Measurements from ENCODE around the gene PRTFDC1. TPM values are rescaled to one million over a fixed set of nuclear protein-coding genes. Genes with fewer than 3 reads are reported as not detected.
"Not testable (repeated sequence)": the region's sequence is repeated elsewhere in the genome, so short reads cannot be mapped to it uniquely, and the experiment has no call there.

PRTFDC1 gene
- total RNA-seq, 1 experiment from 2014 or later = not detected

DNA sequence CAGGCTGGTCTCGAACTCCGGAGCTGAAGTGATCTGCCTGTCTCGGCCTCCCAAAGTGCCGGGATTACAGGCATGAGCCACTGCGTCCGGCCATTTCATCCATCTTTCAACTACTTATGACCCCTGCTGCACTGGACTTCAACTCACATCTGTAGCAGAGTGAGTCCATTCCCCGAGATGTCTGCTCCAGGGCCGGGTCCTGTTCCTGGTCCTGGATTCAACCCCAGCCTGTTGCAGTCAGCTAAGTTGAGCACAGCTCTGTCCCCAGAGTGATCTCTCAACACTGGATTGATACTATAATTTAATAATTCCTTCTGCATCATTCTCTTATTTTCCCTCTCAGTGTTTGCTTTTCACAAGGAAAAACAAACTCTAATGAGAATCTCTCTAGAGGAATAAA lies 25.8 kb downstream of the PRTFDC1 start (continued):
- no peak for TF ChIP-seq SRF (IDR thresholded peaks at IDR 0.05; ENCODE audit: low read depth)
- TF ChIP-seq, protein P1, sequence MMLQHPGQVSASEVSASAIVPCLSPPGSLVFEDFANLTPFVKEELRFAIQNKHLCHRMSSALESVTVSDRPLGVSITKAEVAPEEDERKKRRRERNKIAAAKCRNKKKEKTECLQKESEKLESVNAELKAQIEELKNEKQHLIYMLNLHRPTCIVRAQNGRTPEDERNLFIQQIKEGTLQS (IDR thresholded peaks at IDR 0.05) = no peak

- BruUV-seq (replicated peaks) = no TSS peak
- no peak overlapping the region for H3K9ac ChIP-seq (ENCODE audit: low read length)
- ATAC-seq (no peak), DNase-seq (ENCODE audit: low read depth, low spot score) (no peak)
- no peaks in the 10 kb centered on the region for H4K20me1 ChIP-seq (ENCODE audit: insufficient read depth)
- ChIA-PET RAD21 (ENCODE audit: low non-redundant PET in 1 of 2, low total read pairs in 2 of 2, uncharacterized antibody in 2 of 2, unreplicated experiment in 2 of 2) (no interaction called here), POLR2A (no interaction called here), CTCF (no interaction called here)
- no peaks in the 10 kb centered on the region for H3K36me3 ChIP-seq (ENCODE audit: control insufficient read depth in 1 of 2, insufficient read depth in 2 of 2, low read length in 2 of 2)
- no peaks in the 10 kb centered on the region for H3K9me3 ChIP-seq (ENCODE audit: control insufficient read depth in 1 of 2, insufficient read depth in 1 of 2, low read depth in 1 of 2, low read length in 2 of 2)
- no peaks in the 10 kb centered on the region for H3K79me2 ChIP-seq (ENCODE audit: insufficient read depth, low read length)
- H3K4me1 ChIP-seq (ENCODE audit: control insufficient read depth in 1 of 2, insufficient read depth in 2 of 2, low read length in 2 of 2) = peaks cover 6 to 12% of the 10 kb centered on the region in 2 experiments; a peak in 3 of 4 replicates
- intact Hi-C loops (cut with micrococcal nuclease) = no loop called here
- H2AFZ ChIP-seq (ENCODE audit: low read depth, low read length, poor library complexity, severe bottlenecking) = no peak overlapping the region
- H3K4me2 ChIP-seq (ENCODE audit: low read length) = no peak overlapping the region
- no peaks in the 10 kb centered on the region for H3K9me2 ChIP-seq (ENCODE audit: insufficient read depth)
- no peak overlapping the region for H3K4me3 ChIP-seq (replicated peaks in 1 of 2; ENCODE audit: low read depth in 1 of 2, low read length in 2 of 2)
- no peak for TF ChIP-seq ZNF274 (IDR thresholded peaks at IDR 0.05; ENCODE audit: low read depth, low read length)
- TF ChIP-seq EZH2phosphoT487 (IDR thresholded peaks at IDR 0.05; ENCODE audit: borderline replicate concordance) = no peak
- TF ChIP-seq ZFX (IDR thresholded peaks at IDR 0.05) = no peak
- TF ChIP-seq TCF7L2 (IDR thresholded peaks at IDR 0.05; ENCODE audit: borderline replicate concordance, extremely low read depth, insufficient read depth, insufficient read length) = no peak
- TF ChIP-seq ZBTB33 (IDR thresholded peaks at IDR 0.05; ENCODE audit: extremely low read depth, insufficient replicate concordance, low read length) = no peak
- no peak overlapping the region for H3K27ac ChIP-seq (ENCODE audit: low read depth, low read length)
- no peaks in the 10 kb centered on the region for H3K27me3 ChIP-seq (ENCODE audit: insufficient read depth, low read length)
Observed at GRCh38 chr10:24925799-24926198, 26.6 kb downstream of the PRTFDC1 start.

- H3K4me2 ChIP-seq (ENCODE audit: low read length); H3K79me2 ChIP-seq (ENCODE audit: insufficient read depth, low read length); H4K20me1 ChIP-seq (ENCODE audit: insufficient read depth); H3K27me3 ChIP-seq (ENCODE audit: insufficient read depth, low read length); H3K36me3 ChIP-seq (ENCODE audit: control insufficient read depth in 1 of 2, insufficient read depth in 2 of 2, low read length in 2 of 2); H2AFZ ChIP-seq (ENCODE audit: low read depth, low read length, poor library complexity, severe bottlenecking); H3K9ac ChIP-seq (ENCODE audit: low read length); RAD21 ChIA-PET (ENCODE audit: low non-redundant PET in 1 of 2, low total read pairs in 2 of 2, uncharacterized antibody in 2 of 2, unreplicated experiment in 2 of 2); POLR2A ChIA-PET; H3K9me2 ChIP-seq (ENCODE audit: insufficient read depth); BruUV-seq (replicated peaks); DNase-seq (ENCODE audit: low read depth, low spot score); ATAC-seq; intact Hi-C loops (cut with micrococcal nuclease); CTCF ChIA-PET; H3K27ac ChIP-seq (ENCODE audit: low read depth, low read length); H3K9me3 ChIP-seq (ENCODE audit: control insufficient read depth in 1 of 2, insufficient read depth in 1 of 2, low read depth in 1 of 2, low read length in 2 of 2); H3K4me3 ChIP-seq (replicated peaks in 1 of 2; ENCODE audit: low read depth in 1 of 2, low read length in 2 of 2): not testable (repeated sequence)
- H3K4me1 ChIP-seq (ENCODE audit: control insufficient read depth in 1 of 2, insufficient read depth in 2 of 2, low read length in 2 of 2) = peaks cover 6 to 14% of the 10 kb centered on the region in 2 experiments; a peak in 3 of 4 replicates
Observed at GRCh38 chr10:24924483-24924882, 27.9 kb downstream of the PRTFDC1 start.

- H3K36me3 ChIP-seq (ENCODE audit: control insufficient read depth in 1 of 2, insufficient read depth in 2 of 2, low read length in 2 of 2); intact Hi-C loops (cut with micrococcal nuclease); H3K9ac ChIP-seq (ENCODE audit: low read length); RAD21 ChIA-PET (ENCODE audit: low non-redundant PET in 1 of 2, low total read pairs in 2 of 2, uncharacterized antibody in 2 of 2, unreplicated experiment in 2 of 2); H3K27me3 ChIP-seq (ENCODE audit: insufficient read depth, low read length); H3K4me3 ChIP-seq (replicated peaks in 1 of 2; ENCODE audit: low read depth in 1 of 2, low read length in 2 of 2); H3K4me2 ChIP-seq (ENCODE audit: low read length); BruUV-seq (replicated peaks); H3K9me2 ChIP-seq (ENCODE audit: insufficient read depth); H3K9me3 ChIP-seq (ENCODE audit: control insufficient read depth in 1 of 2, insufficient read depth in 1 of 2, low read depth in 1 of 2, low read length in 2 of 2); DNase-seq (ENCODE audit: low read depth, low spot score); H4K20me1 ChIP-seq (ENCODE audit: insufficient read depth); H3K79me2 ChIP-seq (ENCODE audit: insufficient read depth, low read length); CTCF ChIA-PET; H3K27ac ChIP-seq (ENCODE audit: low read depth, low read length); ATAC-seq: not testable (repeated sequence)
- H3K4me1 ChIP-seq (ENCODE audit: control insufficient read depth in 1 of 2, insufficient read depth in 2 of 2, low read length in 2 of 2) = peaks cover 6 to 14% of the 10 kb centered on the region in 2 experiments; a peak in 3 of 4 replicates
- POLR2A ChIA-PET = interaction anchor here (1.0 kb wide), 1 partner anchor 20 kb away, joined by 3 read pairs; no protein-coding TSS in a partner anchor
- H2AFZ ChIP-seq (ENCODE audit: low read depth, low read length, poor library complexity, severe bottlenecking) = peak overlapping the region; percentile 89
Observed at GRCh38 chr10:24922222-24922868, 30.1 kb downstream of the PRTFDC1 start.

All from HCT116 (cell line).